HG03457 (cell line): ENCODE data around the gene TCERG1L.

Experiments
- ATAC-seq: cut with Tn5 transposase; IDR thresholded peaks from one replicate; pipeline ENCODE4 v1.9.1; 2021; ENCODE audit warnings: moderate number of reproducible peaks; ENCODE audit not compliant: unreplicated experiment

The TCERG1L gene

DNA sequence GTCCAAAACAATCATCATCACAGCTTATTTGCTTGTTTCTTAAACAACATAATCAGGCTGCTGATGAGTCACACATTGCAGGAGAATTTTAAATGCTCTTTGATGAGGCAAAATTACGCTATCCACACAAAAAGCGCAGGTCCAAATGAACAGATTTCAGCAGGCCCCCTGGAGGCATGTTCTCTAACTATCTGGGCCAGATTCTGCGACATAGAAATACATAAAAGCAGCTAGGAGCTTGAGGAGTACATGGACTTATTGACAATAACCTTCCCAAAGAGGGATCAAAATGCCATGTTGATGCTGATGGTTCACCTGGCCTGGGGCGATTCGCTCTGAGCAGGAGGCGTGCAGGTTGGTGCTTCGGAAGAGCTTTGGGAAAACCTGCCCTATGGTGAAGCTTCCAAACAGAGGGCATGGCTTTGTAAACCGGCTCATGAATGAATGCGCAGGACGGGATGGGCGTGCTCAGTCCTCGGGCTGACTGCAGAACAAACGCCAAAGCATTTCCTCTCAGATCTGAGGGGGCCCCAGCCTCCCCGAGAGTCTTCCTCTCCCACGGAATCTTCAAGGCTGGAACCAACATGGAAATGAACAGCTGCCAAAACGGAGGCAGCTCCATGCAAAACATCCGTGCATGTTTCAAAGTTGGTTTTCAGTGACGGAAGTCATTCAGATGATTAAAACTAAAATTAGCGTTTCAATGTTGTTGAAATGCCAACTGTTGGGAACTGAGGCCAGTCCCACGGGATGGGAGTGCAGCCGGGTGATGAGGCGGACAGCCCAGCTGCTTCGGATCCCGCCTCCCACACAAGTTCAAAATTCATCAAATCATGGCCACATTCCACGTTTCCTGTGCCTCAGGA, 179.6 kb downstream of the TCERG1L start:
- no peak for ATAC-seq

DNA sequence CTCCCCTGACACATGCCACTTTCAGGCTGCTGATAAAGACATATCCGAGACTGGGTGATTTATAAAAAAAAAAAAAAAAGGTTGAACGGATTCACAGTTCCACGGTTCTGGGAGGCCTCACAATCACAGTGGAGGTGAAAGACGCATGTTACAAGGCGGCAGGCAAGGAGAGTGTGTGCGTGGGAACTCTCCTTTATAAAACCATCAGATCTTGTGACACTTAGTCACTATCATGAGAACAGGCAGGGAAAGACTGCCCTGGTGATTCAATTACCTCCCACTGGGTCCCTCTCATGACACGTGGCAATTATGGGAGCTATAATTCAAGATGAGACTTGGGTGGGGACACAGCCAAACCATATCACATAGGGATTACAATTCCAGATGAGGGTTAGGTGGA, 181.5 kb downstream of the TCERG1L start:
- no peak for ATAC-seq

DNA sequence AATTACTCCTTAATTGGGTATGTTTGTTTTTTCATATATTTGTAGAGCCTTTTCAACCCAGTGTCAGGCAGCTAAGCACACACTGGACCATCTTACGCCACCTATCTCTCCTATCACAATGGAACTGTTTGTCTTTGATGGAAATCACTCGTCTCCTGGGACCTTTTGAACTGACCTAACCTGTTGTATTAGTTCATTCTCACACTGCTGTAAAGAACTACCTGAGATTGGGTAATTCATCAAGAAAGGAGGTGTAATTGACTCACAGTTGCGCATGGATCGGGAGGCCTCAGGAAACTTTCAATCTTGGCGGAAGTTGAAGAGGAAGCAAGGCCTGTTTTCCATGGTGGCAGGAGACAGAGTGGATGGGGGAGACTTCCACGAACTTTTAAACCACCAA, 182.0 kb downstream of the TCERG1L start:
- ATAC-seq = no peak

DNA sequence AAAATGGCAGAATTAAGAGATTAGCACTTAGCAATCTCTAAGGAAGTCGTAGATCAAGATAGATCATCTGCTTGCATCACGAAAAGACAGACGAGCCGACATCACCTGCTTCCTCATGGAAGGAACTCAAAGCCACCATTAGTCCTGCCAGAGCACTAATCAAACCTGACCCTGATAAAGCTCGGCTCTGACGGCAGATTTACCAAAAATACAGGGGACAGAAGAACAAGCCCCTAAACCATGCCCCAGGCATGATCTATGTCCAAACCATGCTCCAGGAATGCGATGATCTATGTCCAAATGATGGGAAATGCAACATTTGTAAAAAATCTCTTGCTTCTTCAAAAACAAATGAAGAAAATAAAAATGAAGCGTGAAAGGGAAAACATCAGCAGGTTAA, 182.8 kb downstream of the TCERG1L start:
- no peak for ATAC-seq

DNA sequence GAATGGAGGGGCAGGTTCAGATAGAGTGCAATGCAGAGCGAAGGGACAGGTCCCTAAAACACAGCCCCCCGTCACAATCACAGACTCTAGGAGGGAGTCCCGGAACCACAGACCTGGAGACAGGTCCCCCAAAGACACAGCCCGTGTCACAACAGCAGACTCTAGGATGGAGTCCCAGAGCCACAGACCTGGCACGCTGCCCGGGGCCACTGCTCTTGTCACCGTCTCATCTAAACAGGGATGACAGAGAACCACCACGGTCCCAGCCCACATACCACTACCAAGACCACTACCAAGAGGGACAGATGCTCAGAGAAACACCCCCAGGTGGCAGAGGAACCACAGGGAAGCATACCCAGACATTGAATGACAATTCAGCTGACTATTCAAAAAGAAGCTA, 183.9 kb downstream of the TCERG1L start:
- ATAC-seq = no peak

DNA sequence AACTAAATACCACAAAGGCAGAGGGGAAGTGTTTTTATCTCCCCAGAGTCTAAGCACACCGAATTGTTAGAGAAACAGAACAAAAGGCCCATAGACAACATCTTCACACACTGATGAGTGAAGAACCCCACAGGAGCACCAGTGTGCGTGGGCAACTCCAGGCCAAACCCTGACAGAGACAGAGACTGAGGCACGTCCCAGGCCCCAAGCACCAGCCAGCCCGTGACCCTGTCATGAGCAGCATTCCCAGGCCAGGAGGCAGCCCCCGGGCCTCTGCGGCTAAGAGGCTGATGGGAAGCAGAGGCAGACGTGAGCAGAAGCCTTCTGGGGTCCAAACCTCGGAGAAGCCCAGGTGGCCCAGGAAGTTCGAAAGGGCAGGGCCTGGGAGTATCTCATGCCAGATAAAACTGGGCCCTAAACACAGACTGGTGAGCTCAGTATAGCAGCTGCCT, 184.4 kb downstream of the TCERG1L start:
- ATAC-seq = no peak

DNA sequence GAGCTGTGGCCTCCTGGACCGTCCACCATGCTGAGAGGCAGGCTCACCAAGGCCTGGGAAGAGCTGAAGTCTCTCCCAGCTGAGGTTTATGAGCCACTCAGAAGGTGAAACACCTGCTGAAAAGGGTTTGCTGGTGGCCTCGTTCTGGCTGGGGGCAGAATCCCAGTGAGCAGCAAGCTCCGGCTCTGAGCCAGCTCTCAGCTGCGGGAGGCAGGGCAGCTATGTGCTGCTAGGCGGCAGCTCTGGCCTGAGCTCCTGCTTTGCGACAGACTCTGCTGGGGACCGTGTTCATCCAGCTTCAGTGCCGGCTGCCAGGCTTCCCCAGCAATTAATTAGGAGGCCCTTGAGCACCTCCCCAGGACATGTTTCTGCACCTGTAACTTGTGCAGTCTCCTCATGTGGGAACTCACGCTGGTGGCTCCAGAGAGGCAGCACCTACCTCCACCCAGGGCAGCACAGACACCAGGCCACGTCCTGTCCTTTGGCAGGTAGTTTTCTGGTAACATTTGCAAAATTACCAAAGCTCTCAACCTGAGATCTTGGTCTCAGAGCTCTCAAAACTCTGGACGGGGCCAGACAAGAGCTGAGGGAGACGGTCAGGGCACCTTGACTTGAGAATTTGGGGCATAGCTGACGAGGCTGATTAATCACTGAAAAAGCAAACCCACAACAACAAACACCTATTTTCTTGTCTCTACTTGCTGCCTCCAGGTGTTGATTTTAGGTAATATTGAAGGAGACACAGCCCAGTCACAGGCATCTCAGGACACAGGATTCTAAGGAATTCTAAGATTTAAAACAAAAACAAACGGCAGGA, 185.0 kb downstream of the TCERG1L start:
- no peak for ATAC-seq

DNA sequence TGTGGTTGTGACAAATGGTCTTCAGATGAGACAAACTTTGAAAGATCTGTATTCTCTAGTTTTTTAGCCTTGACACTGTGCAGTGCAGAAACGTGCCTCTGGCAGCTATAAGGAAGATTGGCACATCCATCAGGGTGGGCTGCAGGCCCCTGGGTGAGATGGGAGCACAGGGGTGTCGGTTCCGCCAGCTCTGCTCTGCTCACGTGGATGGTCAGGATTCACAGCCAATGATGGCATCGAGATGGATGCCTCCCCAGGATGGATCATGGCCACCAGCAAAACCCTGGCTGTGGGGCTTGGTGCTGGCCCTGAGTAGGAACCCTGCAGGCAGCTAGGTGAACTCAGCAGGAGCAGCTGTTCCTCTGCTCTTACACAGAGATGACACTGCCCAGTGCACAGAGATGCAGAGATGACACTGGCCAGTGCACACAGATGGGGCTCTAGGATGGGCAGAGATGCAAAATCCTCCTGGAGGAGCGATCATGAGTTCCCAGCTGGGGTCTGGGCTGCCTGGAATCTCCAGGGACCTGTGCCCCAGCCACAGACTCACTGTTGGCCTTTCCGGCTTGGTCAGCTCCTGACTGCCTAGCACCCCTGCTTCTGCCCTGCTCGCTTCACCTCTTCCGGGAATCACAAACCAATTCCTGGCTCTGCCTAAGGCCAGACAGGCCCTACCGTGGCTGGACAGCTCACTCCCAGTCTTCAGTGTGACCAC, 185.9 kb downstream of the TCERG1L start:
- ATAC-seq = no peak

DNA sequence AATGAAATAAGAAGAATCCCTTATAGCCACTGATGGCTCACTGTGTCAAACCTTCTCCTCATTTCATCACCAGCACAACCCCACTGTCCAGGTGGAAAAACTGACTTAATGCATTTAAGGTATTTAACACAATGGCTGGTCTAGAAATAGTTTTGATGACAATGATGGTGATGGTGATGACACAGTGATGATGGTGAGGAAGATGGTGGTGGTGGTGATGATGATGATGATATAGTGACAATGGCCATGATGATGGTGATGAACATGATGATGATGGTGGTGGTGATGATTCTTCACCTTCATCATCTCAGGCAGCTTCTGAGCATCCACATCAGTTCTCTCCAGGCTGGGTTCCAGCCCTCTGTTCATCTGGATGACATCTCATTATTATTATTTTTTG, 186.6 kb downstream of the TCERG1L start:
- no peak for ATAC-seq

DNA sequence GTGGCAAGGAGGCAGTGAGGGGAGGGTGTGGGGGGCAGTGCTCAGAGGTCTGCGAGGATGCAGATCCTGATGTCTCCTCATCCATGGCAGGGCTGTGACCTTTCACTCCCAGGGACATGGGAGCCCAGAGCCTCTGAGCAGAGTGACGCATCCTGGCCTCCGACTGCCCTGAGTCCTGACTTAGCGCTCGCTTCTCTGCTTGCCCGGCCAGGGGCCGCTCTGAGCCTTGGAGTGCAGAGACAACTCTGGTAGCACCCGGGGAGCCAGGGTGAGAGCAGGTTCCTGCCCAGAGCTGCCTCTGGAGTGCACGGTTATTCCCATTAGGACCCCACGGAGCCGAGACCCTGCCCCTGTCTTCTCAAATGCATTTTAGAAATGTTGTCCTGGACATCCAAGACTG, 188.0 kb downstream of the TCERG1L start:
- ATAC-seq = no peak

DNA sequence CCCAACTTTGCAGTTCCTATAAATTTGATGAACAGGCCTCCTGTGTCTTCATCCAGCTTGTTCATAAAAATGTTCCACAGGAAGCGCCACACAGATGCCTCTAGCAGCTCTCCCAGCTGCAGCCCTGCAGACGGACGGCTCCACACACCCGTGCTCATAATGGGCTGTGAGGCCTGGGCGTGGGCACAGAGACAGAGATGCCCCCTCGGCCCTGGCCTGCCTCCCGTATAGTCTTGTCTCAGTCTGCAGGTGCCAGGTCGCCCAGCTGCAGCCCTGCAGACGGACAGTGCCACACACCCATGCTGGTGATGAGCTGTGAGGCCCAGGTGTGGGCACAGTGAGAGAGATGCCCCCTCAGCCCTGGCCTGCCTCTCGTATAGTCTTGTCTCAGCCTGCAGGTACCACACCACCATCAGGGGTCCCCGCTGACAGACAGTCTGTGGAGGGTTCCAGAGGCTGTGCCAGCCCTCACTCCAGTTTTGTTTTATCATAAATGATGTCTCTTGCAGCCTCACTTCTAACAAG, 189.9 kb downstream of the TCERG1L start:
- ATAC-seq = no peak

DNA sequence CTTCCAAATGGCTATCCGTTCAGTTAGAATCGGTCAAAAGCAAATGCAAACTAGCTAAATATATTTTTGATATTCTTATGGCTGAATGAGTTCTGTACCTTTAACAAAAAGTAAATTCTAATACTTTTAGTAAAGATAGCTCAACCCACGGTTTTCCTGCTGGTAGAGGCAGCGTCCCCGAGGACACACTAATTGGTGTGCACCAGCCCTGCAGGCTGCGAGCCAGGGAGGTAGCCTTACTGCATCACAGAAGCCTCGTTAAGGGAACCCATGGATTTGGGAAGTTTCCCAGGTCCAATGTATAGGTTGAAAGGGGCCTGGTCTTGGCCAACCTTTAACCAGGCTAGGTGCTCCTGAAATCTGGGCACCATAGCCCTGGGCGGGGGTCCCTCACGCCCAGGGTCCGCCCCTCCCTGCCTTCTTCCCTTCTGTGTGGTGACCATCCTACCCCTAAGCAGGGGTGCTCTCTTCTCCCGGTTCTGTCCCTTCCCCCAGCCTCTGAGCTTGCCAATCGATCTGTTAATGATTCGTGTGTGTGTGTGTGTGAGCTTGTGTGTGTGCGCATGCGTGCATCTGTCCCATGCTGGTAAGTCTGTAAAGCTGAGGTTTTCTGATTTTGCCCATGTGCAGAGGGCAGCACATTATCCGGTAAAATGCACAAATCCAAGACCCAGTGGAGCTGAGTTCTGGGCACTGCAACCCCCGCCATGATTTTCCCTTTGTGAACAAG, 191.7 kb downstream of the TCERG1L start:
- ATAC-seq = no peak

DNA sequence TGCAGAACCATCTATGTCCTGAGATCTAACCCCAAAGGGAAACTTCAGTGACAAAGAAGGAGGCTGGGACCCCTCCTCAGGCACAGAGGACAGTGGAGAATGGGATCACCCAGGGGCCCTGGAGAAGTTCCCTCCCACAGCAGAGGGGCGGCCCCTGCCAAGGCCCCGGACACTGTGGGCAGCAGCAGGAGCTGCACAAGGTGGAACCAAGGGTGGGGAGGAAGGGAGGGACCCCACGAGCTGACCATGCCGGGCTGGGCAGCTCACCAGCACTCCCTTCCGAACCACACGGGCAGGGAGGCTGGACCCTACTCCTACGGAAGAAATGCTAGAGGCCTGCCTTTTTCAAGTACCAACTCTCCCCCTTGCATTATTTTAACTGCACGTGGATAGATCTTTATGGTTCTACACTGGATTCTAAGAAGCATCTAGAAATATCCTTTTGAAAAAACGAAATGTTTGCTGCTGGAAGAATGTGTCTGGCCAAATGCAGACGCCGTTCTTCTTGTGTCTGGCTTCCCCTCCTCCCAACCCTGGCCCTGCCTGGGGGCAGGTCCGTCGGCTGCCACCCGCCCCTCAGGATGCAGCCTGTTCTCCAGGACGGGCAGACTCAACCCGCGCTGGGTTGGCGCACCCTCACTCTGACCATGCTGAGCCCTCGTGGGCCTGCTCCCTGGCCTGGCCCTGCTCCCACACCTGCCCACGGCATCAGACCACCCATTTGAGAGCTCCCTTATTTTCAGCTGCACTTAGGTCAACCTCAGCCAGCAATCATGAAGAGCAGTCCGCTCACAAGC, 193.9 kb downstream of the TCERG1L start:
- ATAC-seq = no peak

DNA sequence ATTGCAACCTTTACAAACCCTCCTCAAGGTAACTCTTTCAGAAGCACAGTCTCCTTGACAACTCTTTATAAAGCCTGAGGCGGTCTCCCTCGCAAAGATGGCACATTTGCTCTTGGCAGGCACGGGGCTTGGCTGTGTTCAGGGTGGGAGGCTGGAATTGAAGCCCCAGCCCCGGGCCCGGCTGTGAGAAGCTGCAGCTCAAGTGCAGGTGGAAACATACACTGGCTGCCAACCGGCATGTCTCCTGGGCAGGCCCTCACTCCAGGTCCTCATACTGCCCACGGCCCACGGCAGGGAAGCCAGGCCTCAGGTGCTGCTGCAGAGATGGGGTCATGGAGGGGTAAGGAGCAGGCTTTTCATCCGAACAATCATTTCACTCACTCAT, 194.5 kb downstream of the TCERG1L start:
- ATAC-seq = no peak

DNA sequence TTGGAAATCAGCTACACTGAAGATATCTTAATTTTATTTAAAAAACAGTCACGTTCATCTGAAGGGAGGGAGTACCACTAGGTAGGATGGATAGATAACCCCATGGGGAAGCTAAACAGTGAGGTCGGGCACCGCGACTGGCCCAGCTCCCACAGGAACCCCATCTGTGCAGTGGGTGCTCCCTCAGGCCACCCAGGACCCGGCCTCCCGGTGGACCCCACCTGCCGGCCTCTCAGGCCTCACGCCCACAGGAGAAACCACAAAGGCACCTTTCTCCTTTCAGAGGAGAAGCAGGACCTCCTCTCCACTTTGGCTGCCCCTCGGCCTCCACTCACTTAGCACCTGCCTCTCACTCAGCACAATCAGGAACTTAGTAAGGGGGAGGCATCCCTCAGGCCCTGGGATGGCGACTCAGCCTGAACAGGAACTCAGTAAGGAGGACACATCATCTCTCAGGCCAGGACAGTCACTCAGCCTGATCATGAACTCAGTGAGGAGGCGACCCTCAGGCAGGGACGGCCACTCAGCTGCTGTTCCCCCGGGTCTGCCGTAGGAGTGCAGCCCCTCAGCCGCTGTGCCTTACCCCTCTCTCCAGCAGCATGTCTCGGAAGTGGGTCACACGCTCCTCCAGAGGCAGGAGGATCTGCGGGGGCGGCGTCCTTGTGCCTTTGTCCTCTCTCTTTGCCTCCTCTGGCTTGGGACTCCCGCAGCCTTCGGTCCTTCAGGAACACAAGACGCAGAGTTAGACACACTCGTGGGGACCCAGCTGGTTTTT, 195.1 kb downstream of the TCERG1L start:
- ATAC-seq = no peak

DNA sequence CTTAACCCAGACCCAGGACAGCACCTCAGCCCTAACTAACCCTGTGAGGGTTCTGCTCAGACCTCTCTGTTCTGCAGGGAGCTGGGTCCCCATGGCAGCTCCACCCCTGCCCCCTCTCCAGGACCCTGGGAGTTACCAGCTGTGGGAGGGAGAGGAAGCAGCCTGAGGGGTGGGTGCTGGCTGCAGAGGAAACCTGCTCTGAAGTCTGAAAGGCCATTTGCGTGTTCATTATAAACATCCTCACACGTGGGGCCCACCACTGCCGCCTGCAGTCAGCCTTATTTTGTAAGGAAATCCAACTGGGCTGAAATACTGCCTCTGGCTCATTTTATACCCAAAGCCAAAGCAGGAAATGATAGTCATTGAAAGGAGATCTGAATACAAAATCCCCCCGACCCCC, 195.7 kb downstream of the TCERG1L start:
- no peak for ATAC-seq

DNA sequence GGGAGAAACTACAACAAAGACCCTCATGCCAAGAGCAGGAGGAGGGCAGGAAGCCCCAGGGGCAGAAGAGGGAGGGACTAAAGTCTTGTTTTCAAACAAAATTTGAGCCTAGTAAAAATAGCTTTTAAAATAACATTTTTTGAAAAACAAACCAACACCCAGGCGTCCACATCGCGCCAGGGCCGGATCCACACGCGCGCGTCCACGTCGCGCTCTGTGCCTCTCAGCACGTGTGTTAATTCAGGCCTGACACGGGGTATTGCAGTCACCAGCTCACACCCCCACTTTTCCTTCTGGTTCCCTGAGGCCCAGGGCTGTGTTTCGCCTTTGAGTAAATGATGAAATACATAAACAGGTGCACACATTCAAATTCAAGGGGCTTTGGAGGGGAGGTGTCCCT, 196.2 kb downstream of the TCERG1L start:
- no peak for ATAC-seq

DNA sequence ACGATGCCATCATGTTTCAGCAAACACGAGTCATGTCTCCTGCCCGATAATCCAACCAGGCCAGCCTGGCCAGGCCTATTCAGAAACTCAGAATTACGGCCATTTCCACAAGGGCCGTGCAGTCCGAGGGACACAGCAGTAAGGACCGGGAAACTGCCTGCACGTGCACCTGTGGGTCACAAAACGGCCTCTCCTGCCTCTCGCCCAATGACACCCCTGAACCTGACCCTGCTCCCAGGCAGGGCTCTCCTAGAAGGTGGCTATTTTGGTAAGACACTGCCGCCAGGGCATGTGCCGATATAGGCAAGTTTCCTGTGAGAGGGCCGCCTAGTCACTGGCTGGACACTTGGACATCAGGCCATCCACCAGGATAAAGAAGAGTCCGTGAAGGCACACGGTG, 196.7 kb downstream of the TCERG1L start:
- ATAC-seq = no peak

DNA sequence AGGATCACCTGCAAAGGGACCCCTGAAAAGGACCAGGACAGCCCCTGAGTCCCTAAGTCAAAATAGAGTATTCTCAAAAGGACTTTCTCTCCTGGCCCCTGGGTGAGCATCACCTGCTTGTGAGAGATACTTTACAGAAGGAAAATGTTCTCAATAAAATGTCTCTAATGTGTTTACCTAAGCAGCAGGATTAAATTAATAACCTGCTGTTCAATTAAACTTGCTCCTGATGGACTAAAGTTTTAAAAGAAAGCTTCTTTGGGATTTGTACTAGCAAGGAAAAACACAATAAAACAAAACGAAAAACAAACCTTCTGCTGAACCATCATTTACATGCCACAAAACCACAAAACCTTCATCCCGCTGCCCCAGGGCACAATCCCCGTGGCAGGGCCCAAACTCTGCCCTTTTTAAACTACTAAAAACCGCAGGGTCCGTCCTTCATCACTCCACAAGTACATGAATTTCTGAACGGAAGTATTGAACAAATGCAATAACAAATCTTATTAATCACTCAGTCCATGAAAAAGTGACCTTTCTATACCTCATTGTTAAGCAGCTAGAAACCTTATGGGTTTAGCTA, 197.7 kb downstream of the TCERG1L start:
- no peak for ATAC-seq
